Muscle of back (tissue), 13 donors: ENCODE results near the gene ARHGAP28. TPM values are rescaled to one million over a fixed set of nuclear protein-coding genes. Genes with fewer than 3 reads are reported as not detected.

ENCODE experiments used
- DNase-seq, 3 donors: peaks; one replicate each; pipeline versions ENCODE4 v3.0.0 to v3.0.0-alpha.2; 2013
- long read RNA-seq, 9 donors: transcript quantifications; one replicate each; lab custom pipeline, GENCODE V29; 2026
- polyA plus RNA-seq, 10 donors: library from polyadenylated mRNA; unstranded; fragments of 120-200 nt; gene quantifications; one replicate each; pipeline ENCODE4 v1.2.1, GENCODE V29; 2013; ENCODE audit not compliant: insufficient read length in 10 of 10

ARHGAP28 gene, protein sequence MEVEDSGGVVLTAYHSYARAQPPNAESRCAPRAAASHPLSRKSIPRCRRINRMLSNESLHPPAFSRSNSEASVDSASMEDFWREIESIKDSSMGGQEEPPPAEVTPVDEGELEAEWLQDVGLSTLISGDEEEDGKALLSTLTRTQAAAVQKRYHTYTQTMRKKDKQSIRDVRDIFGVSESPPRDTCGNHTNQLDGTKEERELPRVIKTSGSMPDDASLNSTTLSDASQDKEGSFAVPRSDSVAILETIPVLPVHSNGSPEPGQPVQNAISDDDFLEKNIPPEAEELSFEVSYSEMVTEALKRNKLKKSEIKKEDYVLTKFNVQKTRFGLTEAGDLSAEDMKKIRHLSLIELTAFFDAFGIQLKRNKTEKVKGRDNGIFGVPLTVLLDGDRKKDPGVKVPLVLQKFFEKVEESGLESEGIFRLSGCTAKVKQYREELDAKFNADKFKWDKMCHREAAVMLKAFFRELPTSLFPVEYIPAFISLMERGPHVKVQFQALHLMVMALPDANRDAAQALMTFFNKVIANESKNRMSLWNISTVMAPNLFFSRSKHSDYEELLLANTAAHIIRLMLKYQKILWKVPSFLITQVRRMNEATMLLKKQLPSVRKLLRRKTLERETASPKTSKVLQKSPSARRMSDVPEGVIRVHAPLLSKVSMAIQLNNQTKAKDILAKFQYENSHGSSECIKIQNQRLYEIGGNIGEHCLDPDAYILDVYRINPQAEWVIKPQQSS
- 10 to 100 TPM; 17.8 to 41.9 (median 28.2) TPM for polyA plus RNA-seq
- long read RNA-seq, donor 1: 0 reads
- long read RNA-seq, donor 2, partial matches to known transcripts: 0 of 2 reads
- long read RNA-seq, donor 2, other reads (novel, unspliced or antisense): 0 of 2 reads
- long read RNA-seq, donor 3: 0 reads
- long read RNA-seq, donor 4: 0 reads
- long read RNA-seq, donor 5, full-length matches to known transcripts: 4 of 16 reads
- long read RNA-seq, donor 5, partial matches to known transcripts: 12 of 16 reads
- long read RNA-seq, donor 5, other reads (novel, unspliced or antisense): 0 of 16 reads
- long read RNA-seq, donor 6, partial matches to known transcripts: 12 of 12 reads
- long read RNA-seq, donor 6, other reads (novel, unspliced or antisense): 0 of 12 reads
- long read RNA-seq, donor 7, partial matches to known transcripts: 0 of 1 reads
- long read RNA-seq, donor 7, other reads (novel, unspliced or antisense): 0 of 1 reads
- long read RNA-seq, donor 8, partial matches to known transcripts: 0 of 4 reads
- long read RNA-seq, donor 8, other reads (novel, unspliced or antisense): 0 of 4 reads
- long read RNA-seq, donor 9: 0 reads

DNA sequence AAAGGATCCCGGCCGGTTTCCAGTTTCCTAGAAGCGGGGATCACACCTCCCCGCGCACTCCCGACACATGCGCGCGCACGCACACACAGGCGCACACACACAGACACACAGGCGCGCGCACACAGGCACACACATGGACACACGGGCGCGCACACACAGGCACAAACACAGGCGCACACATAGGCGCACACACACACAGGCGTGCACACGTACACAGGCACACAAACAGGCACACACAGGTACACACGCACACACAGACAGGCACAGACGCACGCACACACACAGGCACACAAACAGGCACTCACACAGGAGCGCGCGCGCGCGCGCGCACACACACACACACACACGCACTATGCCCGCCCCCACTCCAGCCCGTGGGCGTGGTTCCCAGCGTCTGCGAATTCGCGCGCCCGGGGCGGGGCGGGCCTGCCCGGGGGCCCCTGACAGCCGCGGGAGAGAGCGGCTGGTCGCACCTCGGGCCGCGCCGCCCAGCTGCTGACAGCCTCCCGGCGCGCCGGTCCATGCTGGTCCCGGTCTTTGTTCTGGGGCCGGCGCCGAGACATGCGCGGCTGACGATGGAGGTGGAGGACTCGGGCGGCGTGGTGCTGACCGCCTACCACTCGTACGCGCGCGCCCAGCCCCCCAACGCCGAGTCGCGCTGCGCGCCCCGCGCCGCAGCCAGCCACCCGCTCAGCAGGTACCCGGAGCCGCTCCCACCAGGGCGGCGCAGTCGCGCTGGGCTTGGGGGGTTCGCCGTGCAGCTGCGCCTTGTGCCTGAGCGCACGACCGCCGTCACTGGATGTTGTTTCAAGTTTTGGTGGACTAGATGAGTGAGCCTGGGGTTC is at the start of gene ARHGAP28:
Gene ARHGAP28, plus strand, starts transcription at position 470 of the 845 bp plus-strand sequence. Its CDS starts 106 bp downstream, at position 576.
- DNase-seq: peak; percentile 90 to 99 (median 95)

DNA sequence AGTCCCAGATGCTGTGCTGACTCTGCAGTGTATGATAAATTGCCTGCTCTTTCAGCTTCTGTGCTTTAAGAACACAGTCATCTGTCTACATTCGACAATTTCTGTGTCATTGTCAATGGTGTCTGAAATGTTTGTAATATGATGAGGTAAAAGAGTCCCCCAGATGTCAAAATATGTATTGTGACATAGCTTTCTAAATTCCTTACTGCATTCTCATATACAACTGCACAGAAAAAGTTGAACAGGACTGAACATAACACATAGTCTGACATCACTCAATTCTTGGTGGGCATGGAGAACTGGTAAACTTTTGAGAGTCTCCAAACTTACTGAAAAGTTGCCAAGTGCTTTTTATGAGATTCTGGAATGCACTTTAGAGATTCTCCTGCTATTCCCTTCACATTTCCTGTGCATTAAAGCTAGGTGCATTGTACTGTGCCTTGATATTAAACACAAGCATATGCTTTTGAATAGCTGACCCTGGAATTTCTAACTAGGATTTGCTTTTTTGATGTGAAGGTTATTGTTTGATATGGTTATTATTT is 48.1 kb upstream of the ARHGAP28 start:
- no peak for DNase-seq

DNA sequence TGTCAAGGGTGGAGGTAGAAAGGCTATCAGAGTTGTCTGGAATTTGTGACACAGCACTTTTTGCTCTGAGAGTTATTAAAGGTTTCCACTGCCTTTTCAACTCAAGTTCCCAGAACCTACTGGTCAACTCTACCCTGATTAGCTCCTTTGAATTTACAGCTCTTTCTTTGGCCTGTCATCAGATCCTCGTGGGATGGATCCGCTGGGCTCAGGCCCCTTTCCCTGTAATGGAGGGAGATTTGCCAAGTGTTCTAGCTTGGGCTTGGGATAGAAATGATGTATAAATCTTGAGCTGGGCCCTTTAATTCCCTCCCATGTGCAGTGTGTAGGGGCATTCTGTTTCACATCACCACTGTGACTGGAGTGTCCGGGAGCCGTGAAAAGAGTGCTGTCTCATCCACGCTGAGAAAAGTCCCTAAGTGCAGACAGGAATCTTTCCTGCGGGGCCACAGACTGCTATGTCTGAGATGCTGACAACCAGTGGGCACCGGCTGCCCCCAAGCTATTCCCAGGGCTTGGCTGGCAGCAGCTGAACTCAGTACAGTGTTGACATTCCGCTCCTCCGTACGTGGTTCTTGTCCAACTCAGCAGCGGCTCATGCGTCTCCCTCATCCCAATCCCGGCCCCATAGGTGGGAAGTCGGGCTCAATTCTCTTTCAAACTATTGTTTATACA is 46.9 kb upstream of the ARHGAP28 start:
- DNase-seq: no peak

- DNase-seq: no peak
These were observed 46.2 kb upstream of the ARHGAP28 start for GRCh38 chr18:6683112-6683876.

DNA sequence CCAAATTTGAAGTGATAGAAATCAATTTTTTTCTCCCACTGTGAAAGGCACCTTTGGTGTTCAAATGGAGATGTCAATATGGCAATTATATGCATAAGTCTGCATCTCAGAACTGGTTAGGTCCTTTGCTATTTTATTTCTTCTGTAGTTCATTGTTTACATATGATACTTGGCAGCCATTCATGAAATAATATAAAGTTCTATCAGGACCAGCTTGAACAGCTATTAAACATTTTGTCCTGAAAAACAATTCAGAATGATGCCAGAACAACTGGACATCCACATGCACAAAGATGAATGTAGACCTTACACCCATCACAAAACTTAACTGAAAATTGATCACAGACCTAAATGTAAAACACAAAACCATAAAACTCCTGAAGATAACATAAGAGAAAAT is 41.8 kb upstream of the ARHGAP28 start:
- no peak for DNase-seq

DNA sequence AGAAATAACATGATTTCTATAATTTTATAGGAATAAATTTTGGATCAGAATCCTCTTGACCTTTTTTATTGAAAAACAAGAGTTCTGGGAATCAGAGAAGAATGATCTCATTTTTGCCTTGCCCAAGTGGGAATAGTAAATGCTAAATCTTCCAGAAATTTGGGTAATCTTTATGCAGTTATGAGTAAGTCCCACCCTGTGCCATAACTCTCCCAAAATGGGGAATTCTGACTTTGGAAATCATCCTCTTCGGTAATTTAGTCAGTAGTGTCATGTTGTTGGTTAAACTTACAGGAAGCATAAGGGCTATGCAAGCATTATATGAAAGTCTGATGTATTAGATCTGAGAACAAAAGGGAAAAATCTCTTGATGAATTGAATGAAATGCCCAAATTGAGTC is 20.6 kb upstream of the ARHGAP28 start:
- no peak for DNase-seq

DNA sequence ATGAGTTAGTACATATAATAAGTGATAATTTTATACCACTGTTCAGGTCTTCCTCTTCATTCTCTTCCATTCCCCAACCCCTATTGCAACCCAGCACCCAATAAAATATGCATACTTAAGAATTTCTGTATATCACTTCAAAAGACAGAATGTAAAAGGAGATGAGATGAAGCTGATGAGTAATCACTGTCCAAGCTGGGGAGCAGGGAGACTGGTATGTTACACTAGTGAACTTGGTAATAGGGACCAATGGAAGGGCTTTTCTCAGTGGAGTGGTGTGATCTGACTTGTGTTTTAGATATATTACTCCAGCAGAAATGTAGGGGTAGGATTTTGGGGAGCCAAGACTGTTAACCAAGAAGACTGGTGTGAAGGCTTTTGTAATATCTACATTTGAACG is 18.0 kb upstream of the ARHGAP28 start:
- no peak for DNase-seq

- DNase-seq: no peak
These were observed 17.1 kb upstream of the ARHGAP28 start for GRCh38 chr18:6712401-6712800.

GRCh38 chr18:6714010-6714409 is 15.5 kb upstream of the ARHGAP28 start:
- no peak for DNase-seq

- no peak for DNase-seq
These were observed 11.2 kb upstream of the ARHGAP28 start for GRCh38 chr18:6718267-6718666.

DNA sequence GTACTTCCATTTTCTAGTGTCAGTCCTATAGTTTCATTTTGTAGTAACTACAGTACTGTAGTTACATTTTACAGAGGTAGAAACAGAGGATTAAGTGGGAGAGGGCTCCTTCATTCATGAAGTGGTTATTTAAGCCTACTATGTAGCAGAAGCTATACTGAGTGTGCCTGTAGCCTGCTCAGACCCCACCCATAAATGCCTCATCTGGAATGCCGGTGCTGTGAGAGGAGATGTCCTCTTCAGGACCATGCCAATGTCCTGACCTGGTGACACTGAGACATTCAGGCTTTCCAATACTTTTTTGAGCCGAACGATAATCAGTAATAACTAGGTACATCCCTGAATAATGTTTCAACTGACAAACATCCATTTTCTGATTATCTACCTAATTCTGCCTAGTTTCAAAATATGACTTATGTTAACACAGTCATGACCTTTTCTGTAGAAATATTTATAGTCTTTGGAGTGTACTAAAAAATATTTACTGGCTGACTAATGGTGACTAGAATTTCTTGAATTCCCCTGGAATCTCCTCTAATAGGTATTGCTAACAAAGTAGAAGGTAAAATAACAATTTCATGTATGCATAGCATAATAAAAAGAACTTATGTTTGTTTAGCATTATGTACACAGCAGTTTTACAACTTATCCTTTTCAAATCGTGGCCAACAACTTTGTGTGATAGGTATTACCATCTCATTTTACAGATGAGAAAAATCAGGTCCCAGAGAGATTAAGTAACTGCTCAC is 10.2 kb upstream of the ARHGAP28 start:
- no peak for DNase-seq

GRCh38 chr18:6719910-6720683 is 9.4 kb upstream of the ARHGAP28 start:
- DNase-seq: no peak

DNA sequence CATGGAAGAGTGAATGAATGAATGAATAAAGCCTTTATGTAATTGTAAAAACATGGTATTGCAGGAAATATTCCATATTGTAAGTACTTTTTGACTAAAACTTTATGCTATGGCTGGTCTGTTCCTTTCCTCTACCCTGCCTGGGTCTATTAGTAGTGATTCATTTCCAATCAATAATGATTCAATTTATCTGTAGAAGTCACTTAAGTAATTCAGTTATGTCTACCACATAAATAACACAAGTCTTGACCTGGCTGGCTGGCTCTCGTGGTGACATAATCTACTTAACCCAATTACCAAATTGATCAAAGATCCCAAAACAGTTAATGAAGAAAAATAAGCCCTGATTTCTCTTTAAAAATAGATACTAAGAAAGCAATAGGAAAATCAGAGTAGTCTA is 7.8 kb upstream of the ARHGAP28 start:
- no peak for DNase-seq

DNA sequence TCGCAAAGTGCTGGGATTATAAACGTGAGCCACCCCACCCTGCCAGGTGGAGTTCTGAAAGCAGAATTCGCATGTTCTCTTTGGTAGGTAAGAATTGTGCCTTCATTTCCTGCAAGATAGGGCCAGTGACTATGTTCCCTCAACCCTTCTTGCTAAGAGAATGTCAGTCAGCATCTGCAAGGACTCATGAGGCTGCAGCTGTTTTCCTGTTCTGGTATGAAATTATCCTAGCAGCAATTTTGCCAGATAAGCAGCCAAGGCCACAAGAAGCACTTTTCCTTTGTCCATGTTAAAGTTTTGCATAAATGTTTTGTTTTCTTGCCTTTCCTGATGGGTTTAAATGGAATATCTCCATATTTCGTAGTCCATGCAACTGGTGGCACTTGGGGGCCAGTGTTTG is 6.8 kb upstream of the ARHGAP28 start:
- DNase-seq: peak in 1 of 3 donors; percentile 81

DNA sequence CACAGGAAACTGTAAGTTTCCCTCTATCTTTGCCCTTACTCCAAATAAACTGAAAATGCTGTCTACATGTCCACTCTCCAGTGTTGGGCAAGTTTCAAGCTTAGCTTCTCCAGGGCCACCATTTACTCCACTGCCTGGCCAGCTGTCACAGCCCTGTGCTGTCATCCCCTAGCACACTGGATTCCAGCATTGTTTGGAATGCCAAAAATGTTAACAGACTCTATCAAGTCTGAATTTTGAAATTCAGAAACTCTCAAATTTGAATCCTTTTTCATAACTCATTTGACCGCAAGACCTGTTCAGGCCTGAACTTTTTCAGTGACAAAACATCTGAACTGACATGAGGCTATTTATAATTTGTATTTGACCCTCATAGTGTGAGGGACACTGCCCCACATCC is 5.2 kb upstream of the ARHGAP28 start:
- no peak for DNase-seq

GRCh38 chr18:6728331-6728730 is 1.2 kb upstream of the ARHGAP28 start:
- no peak for DNase-seq

DNA sequence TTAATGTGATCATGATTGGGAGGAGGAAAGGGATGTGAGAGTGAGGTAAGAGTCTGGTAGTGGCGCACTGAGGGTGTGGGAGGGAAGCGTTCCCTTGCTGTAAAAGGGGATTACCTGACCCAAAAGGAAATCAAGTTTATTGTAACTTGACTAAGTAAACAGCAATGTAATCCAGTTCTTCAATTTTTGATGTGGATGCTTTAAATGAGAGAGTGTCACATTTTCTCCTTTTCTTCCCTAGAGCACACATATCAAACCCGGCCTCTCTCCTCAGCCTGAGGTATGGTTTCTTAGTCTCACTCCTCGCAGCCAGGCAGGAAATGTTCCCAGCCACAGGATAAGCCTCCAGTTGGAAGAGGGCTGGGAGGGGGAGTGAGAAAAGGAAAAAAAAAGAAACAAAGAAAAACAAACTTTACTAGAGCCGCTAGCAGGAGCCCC is 688 bp upstream of the ARHGAP28 start:
- peak in 1 of 3 donors; percentile 94 for DNase-seq
